Measurements from ENCODE around the gene CARD11. TPM values are rescaled to one million over a fixed set of nuclear protein-coding genes. Genes with fewer than 3 reads are reported as not detected.
A peak's percentile ranks its signal among the peaks of the same experiment; 100 is the strongest.

CARD11 gene
- total RNA-seq: 1 to 10 TPM; 3.7 to 4.4 TPM

DNA sequence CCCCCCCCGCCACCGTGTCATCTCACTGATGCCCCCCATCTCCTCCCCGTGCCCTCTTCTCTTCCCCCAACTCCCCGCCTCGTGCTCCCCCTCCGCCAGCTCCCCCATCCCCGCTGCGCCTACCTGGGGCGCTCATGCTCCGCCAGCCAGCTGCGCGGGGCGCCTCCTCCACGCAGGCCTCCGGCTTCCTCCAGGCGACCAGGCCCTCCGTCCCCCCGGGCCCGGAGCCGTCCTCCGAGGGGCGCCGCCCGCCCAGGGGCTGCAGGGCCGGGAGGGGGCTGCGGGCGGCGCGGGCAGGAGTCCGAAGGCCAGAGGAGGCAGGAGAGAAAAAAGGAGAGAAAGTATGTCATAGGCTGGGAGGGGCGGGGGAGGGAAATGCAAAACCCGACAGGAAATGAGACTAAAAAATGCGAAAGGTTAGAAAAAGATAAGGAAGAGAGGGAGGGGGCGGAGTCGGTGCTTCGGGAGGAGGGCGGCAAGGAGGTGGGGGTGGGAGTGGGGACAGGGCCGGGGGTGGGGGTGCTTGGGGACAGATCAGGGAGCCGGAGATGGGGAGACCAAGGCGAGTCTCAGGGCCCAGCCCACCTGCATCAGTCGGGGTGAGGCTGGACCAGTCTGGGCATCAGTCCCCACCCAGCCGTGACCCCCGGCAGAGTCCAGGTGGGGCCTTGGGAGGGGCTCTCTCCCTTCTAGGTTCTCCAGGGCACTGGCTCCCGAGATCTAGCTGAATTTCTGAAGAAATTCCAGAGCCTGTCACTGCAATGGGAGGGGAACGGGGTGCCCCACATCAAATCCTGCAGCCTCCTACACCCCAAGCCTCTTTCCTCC lies at the start of gene CARD11:
Gene CARD11, minus strand, starts transcription at position 324 of the 828 bp plus-strand sequence. CDS start 85,361 bp downstream, outside the sequence.
- TF ChIP-seq, protein P1, sequence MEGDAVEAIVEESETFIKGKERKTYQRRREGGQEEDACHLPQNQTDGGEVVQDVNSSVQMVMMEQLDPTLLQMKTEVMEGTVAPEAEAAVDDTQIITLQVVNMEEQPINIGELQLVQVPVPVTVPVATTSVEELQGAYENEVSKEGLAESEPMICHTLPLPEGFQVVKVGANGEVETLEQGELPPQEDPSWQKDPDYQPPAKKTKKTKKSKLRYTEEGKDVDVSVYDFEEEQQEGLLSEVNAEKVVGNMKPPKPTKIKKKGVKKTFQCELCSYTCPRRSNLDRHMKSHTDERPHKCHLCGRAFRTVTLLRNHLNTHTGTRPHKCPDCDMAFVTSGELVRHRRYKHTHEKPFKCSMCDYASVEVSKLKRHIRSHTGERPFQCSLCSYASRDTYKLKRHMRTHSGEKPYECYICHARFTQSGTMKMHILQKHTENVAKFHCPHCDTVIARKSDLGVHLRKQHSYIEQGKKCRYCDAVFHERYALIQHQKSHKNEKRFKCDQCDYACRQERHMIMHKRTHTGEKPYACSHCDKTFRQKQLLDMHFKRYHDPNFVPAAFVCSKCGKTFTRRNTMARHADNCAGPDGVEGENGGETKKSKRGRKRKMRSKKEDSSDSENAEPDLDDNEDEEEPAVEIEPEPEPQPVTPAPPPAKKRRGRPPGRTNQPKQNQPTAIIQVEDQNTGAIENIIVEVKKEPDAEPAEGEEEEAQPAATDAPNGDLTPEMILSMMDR (IDR thresholded peaks at IDR 0.05): no peak
- Histone ChIP-seq H3K4me3 (peak within 1 kb of the TSS; percentile 68), H3K27me3 (replicated peaks; ENCODE audit: insufficient read depth) (no peaks in the 10 kb centered on the region), H3K27ac (no peak within 1 kb of the TSS), H3K36me3 (no peaks in the 10 kb centered on the region), H3K9me3 (no peaks in the 10 kb centered on the region), H3K4me1 (ENCODE audit: control insufficient read depth in 1 of 2, low read depth in 2 of 2) (peaks cover 3% of the 10 kb centered on the region in 2 donors)
- no peak for DNase-seq (ENCODE audit: low spot score)
- no peak for ATAC-seq (ENCODE audit: insufficient number of reproducible peaks, low FRiP score, low read depth)

GRCh38 chr7:3092468-3092867 lies 48.8 kb upstream of the CARD11 start:
- no peaks in the 10 kb centered on the region for H3K4me1 ChIP-seq (ENCODE audit: control insufficient read depth in 1 of 2, low read depth in 2 of 2)
- no peaks in the 10 kb centered on the region for H3K36me3 ChIP-seq
- ATAC-seq (ENCODE audit: insufficient number of reproducible peaks, low FRiP score, low read depth) (no peak), DNase-seq (ENCODE audit: low spot score) (no peak)
- H3K4me3 ChIP-seq: no peak overlapping the region
- H3K9me3 ChIP-seq: no peaks in the 10 kb centered on the region
- TF ChIP-seq, protein P1 (IDR thresholded peaks at IDR 0.05): no peak
- H3K27me3 ChIP-seq (replicated peaks; ENCODE audit: insufficient read depth): no peaks in the 10 kb centered on the region
- H3K27ac ChIP-seq: no peak overlapping the region

GRCh38 chr7:3091631-3092030 lies 48.0 kb upstream of the CARD11 start:
- Histone ChIP-seq H3K4me1 (ENCODE audit: control insufficient read depth in 1 of 2, low read depth in 2 of 2) (no peaks in the 10 kb centered on the region), H3K27me3 (replicated peaks; ENCODE audit: insufficient read depth) (no peaks in the 10 kb centered on the region), H3K9me3 (no peaks in the 10 kb centered on the region), H3K27ac (no peak overlapping the region), H3K4me3 (no peak overlapping the region), H3K36me3 (no peaks in the 10 kb centered on the region)
- no peak for DNase-seq (ENCODE audit: low spot score)
- no peak for ATAC-seq (ENCODE audit: insufficient number of reproducible peaks, low FRiP score, low read depth)
- TF ChIP-seq, protein P1 (IDR thresholded peaks at IDR 0.05): no peak

GRCh38 chr7:3089493-3089892 lies 45.8 kb upstream of the CARD11 start:
- H3K27me3 ChIP-seq (replicated peaks; ENCODE audit: insufficient read depth): no peaks in the 10 kb centered on the region
- H3K27ac ChIP-seq: no peak overlapping the region
- no peaks in the 10 kb centered on the region for H3K36me3 ChIP-seq
- DNase-seq (ENCODE audit: low spot score): no peak
- TF ChIP-seq, protein P1 (IDR thresholded peaks at IDR 0.05): peak; percentile 57
- H3K9me3 ChIP-seq: no peaks in the 10 kb centered on the region
- no peak for ATAC-seq (ENCODE audit: insufficient number of reproducible peaks, low FRiP score, low read depth)
- H3K4me1 ChIP-seq (ENCODE audit: control insufficient read depth in 1 of 2, low read depth in 2 of 2): no peaks in the 10 kb centered on the region
- no peak overlapping the region for H3K4me3 ChIP-seq

- Histone ChIP-seq H3K36me3 (no peaks in the 10 kb centered on the region), H3K9me3 (no peaks in the 10 kb centered on the region), H3K27ac (no peak overlapping the region), H3K4me3 (no peak overlapping the region), H3K27me3 (replicated peaks; ENCODE audit: insufficient read depth) (no peaks in the 10 kb centered on the region), H3K4me1 (ENCODE audit: control insufficient read depth in 1 of 2, low read depth in 2 of 2) (no peaks in the 10 kb centered on the region)
- no peak for DNase-seq (ENCODE audit: low spot score)
- TF ChIP-seq, protein P1 (IDR thresholded peaks at IDR 0.05): no peak
- ATAC-seq (ENCODE audit: insufficient number of reproducible peaks, low FRiP score, low read depth): no peak
These were observed 43.6 kb upstream of the CARD11 start for GRCh38 chr7:3087243-3087755.
